ENCODE measurements around the gene KCNA10. TPM values are rescaled to one million over a fixed set of nuclear protein-coding genes. Genes with fewer than 3 reads are reported as not detected.
A peak's percentile ranks its signal among the peaks of the same experiment; 100 is the strongest.

The KCNA10 gene
- total and polyA plus RNA-seq, 4 donors: not detected

GRCh38 chr1:110481968-110482623, 36.9 kb downstream of the KCNA10 start:
- TF ChIP-seq CTCF (IDR thresholded peaks at IDR 0.05; ENCODE audit: control extremely low read depth, extremely low read depth): no peak
- no peaks in the 10 kb centered on the region for H3K27me3 ChIP-seq (ENCODE audit: control insufficient read depth in 3 of 3, insufficient read depth in 3 of 3, low read length in 2 of 3)
- peak overlapping the region in 1 of 2 donors; percentile 13 for H3K27ac ChIP-seq (ENCODE audit: low read depth in 1 of 2, low read length in 1 of 2)
- H3K9ac ChIP-seq (ENCODE audit: insufficient read depth in 1 of 2, low read length in 2 of 2): no peak overlapping the region
- DNase-seq: no peak
- 43 to 54% methylated on average over 12 of the region's 12 CpGs for WGBS, 2 donors
- no peak overlapping the region for H3K4me3 ChIP-seq
- peaks cover 0 to 12% (median 5%) of the 10 kb centered on the region in 5 donors for H3K4me1 ChIP-seq (ENCODE audit: control insufficient read depth in 5 of 5, insufficient read depth in 5 of 5, low read length in 5 of 5)
- ATAC-seq (ENCODE audit: insufficient read depth, low FRiP score): no peak
- no peaks in the 10 kb centered on the region for H3K9me3 ChIP-seq (ENCODE audit: control insufficient read depth in 4 of 4, insufficient read depth in 3 of 4, low read length in 3 of 4)
- H3K36me3 ChIP-seq (ENCODE audit: control insufficient read depth in 4 of 4, insufficient read depth in 4 of 4, low read length in 4 of 4): no peaks in the 10 kb centered on the region

GRCh38 chr1:110480356-110481096, 38.4 kb downstream of the KCNA10 start:
- DNase-seq: no peak
- no peaks in the 10 kb centered on the region for H3K9me3 ChIP-seq (ENCODE audit: control insufficient read depth in 4 of 4, insufficient read depth in 3 of 4, low read length in 3 of 4)
- H3K27me3 ChIP-seq (ENCODE audit: control insufficient read depth in 3 of 3, insufficient read depth in 3 of 3, low read length in 2 of 3): no peaks in the 10 kb centered on the region
- no peak for ATAC-seq (ENCODE audit: insufficient read depth, low FRiP score)
- H3K27ac ChIP-seq (ENCODE audit: low read depth in 1 of 2, low read length in 1 of 2): no peak overlapping the region
- no peak overlapping the region for H3K9ac ChIP-seq (ENCODE audit: insufficient read depth in 1 of 2, low read length in 2 of 2)
- H3K36me3 ChIP-seq (ENCODE audit: control insufficient read depth in 4 of 4, insufficient read depth in 4 of 4, low read length in 4 of 4): no peaks in the 10 kb centered on the region
- WGBS, 2 donors: 54 to 64% methylated on average over 4 of the region's 4 CpGs
- TF ChIP-seq CTCF (IDR thresholded peaks at IDR 0.05; ENCODE audit: control extremely low read depth, extremely low read depth): no peak
- peaks cover 0 to 16% (median 5%) of the 10 kb centered on the region in 5 donors for H3K4me1 ChIP-seq (ENCODE audit: control insufficient read depth in 5 of 5, insufficient read depth in 5 of 5, low read length in 5 of 5)
- no peak overlapping the region for H3K4me3 ChIP-seq

GRCh38 chr1:110478886-110479285, 40.1 kb downstream of the KCNA10 start:
- Histone ChIP-seq H3K36me3 (ENCODE audit: control insufficient read depth in 4 of 4, insufficient read depth in 4 of 4, low read length in 4 of 4) (no peaks in the 10 kb centered on the region), H3K4me1 (ENCODE audit: control insufficient read depth in 5 of 5, insufficient read depth in 5 of 5, low read length in 5 of 5) (peaks cover 0 to 16% (median 5%) of the 10 kb centered on the region in 5 donors)
- DNase-seq: no peak

More at GRCh38 chr1:110478886-110479285, 40.1 kb downstream of the KCNA10 start:
- Histone ChIP-seq H3K4me3 (no peak overlapping the region), H3K9me3 (ENCODE audit: control insufficient read depth in 4 of 4, insufficient read depth in 3 of 4, low read length in 3 of 4) (no peaks in the 10 kb centered on the region), H3K27ac (ENCODE audit: low read depth in 1 of 2, low read length in 1 of 2) (no peak overlapping the region), H3K27me3 (ENCODE audit: control insufficient read depth in 3 of 3, insufficient read depth in 3 of 3, low read length in 2 of 3) (no peaks in the 10 kb centered on the region), H3K9ac (ENCODE audit: insufficient read depth in 1 of 2, low read length in 2 of 2) (no peak overlapping the region)
- no peak for TF ChIP-seq CTCF (IDR thresholded peaks at IDR 0.05; ENCODE audit: control extremely low read depth, extremely low read depth)
- 90 to 91% methylated on average over 8 of the region's 8 CpGs for WGBS, 2 donors
- ATAC-seq (ENCODE audit: insufficient read depth, low FRiP score): no peak
